OCI-LY7 (cell line): ENCODE data around the gene C8G. TPM values are rescaled to one million over a fixed set of nuclear protein-coding genes. Genes with fewer than 3 reads are reported as not detected.

Source experiments
- Bru-seq: library from RNA; stranded (reverse); fragments of 400-500 nt; gene quantifications from one replicate; lab custom pipeline; 2021; lab: Mats Ljungman, UMichigan
- BruChase-seq, 2 experiments: library from RNA; stranded (reverse); fragments of 400-500 nt; gene quantifications; one replicate each; lab custom pipeline; 2021; lab: Mats Ljungman, UMichigan
- BruUV-seq: library from RNA; stranded (reverse); fragments of 400-500 nt; replicated peaks from 2 replicates; lab custom pipeline; 2021; lab: Mats Ljungman, UMichigan
- CTCF ChIA-PET: fragments of 300-600 bp; sonication (Branson Sonifier 250); formaldehyde crosslinking; loops from one replicate; lab custom pipeline; 2022; ENCODE audit warnings: antibody characterized with exemption; ENCODE audit not compliant: unreplicated experiment; lab: Charles Lee
- POLR2A ChIA-PET: fragments of 300-600 bp; sonication (Branson Sonifier 250); formaldehyde crosslinking; loops from one replicate; lab custom pipeline; 2022; ENCODE audit warnings: antibody characterized with exemption; lab: Charles Lee
- DNase-seq: peaks from one replicate; pipeline ENCODE4 v3.0.0-alpha.2; 2015; ENCODE audit warnings: low spot score
- H2AFZ ChIP-seq: fragments of 200-600 bp; sonication (generic), shearing (Covaris generic); 2 replicates; pipeline ENCODE4 v1.6.1; 2014; ENCODE audit warnings: mild to moderate bottlenecking, antibody characterized with exemption, low read length, moderate library complexity
- H3K27ac ChIP-seq: fragments of 200-600 bp; sonication (generic); 2 replicates; pipeline ENCODE4 v1.5.1; 2014; ENCODE audit warnings: mixed run types, low read depth, mild to moderate bottlenecking, moderate library complexity, low read length, inconsistent platforms; ENCODE audit not compliant: poor library complexity, severe bottlenecking
- H3K36me3 ChIP-seq: fragments of 200-600 bp; sonication (generic); 2 replicates; pipeline ENCODE4 v1.6.1; 2014; ENCODE audit warnings: mild to moderate bottlenecking, antibody characterized with exemption, low read length, moderate library complexity, mixed read lengths; ENCODE audit not compliant: insufficient read depth
- H3K4me1 ChIP-seq: fragments of 200-600 bp; sonication (generic); 2 replicates; pipeline ENCODE4 v1.5.1; 2014; ENCODE audit warnings: mild to moderate bottlenecking, low read length; ENCODE audit not compliant: insufficient read depth, poor library complexity, severe bottlenecking
- H3K4me2 ChIP-seq: fragments of 200-600 bp; sonication (generic); 2 replicates; pipeline ENCODE4 v1.6.1; 2014; ENCODE audit warnings: mild to moderate bottlenecking, low read length
- H3K4me3 ChIP-seq: fragments of 200-600 bp; sonication (generic); 2 replicates; pipeline ENCODE4 v1.5.1; 2014; ENCODE audit warnings: mild to moderate bottlenecking, low read depth, low read length; ENCODE audit not compliant: poor library complexity, severe bottlenecking
- H3K79me2 ChIP-seq: fragments of 200-600 bp; sonication (generic); 2 replicates; pipeline ENCODE4 v1.6.1; 2016; ENCODE audit warnings: low read depth, mild to moderate bottlenecking, low read length, moderate library complexity, mixed read lengths; ENCODE audit not compliant: insufficient read depth
- H3K9me2 ChIP-seq: fragments of 200-600 bp; sonication (generic); 2 replicates; pipeline ENCODE4 v1.6.1; 2016; ENCODE audit warnings: mild to moderate bottlenecking, low read length, mixed read lengths; ENCODE audit not compliant: insufficient read depth
- H3K9me3 ChIP-seq: fragments of 200-600 bp; sonication (generic); 2 replicates; pipeline ENCODE4 v1.6.1; 2014; ENCODE audit warnings: mild to moderate bottlenecking, mixed run types, low read length, mixed read lengths
- H4K20me1 ChIP-seq: fragments of 200-600 bp; sonication (generic); 2 replicates; pipeline ENCODE4 v1.6.1; 2014; ENCODE audit warnings: mild to moderate bottlenecking, antibody characterized with exemption, low read length, moderate library complexity, mixed read lengths; ENCODE audit not compliant: insufficient read depth
- CTCF ChIP-seq: fragments of 200-600 bp; sonication (generic); conservative IDR thresholded peaks from 2 replicates; pipeline ENCODE4 v1.5.1; 2014; ENCODE audit warnings: mild to moderate bottlenecking, antibody characterized with exemption, low read length, moderate library complexity, mixed read lengths
- EZH2phosphoT487 ChIP-seq: fragments of 200-600 bp; sonication (generic); IDR thresholded peaks from 2 replicates; pipeline ENCODE4 v1.6.1; 2018; ENCODE audit warnings: low read depth, borderline replicate concordance, mild to moderate bottlenecking, mixed run types, antibody characterized with exemption, low read length, moderate library complexity, mixed read lengths
- intact Hi-C: fragments of 100-400 bp; cut with micrococcal nuclease; formaldehyde crosslinking; loops from one replicate; pipeline ENCODE4 v1.10.0; 2022; ENCODE audit not compliant: unreplicated experiment
- long read RNA-seq: library from polyadenylated mRNA; stranded (forward); transcript quantifications from one replicate; pipeline ENCODE4 v2.0.0, GENCODE V29; 2022
- total RNA-seq, 2 experiments: library from RNA; depleted of rRNA in 1 of 2; stranded (reverse); fragments of >200 nt in 1 of 2; shearing (Covaris generic) in 1 of 2; gene quantifications; 2 replicates each; pipeline ENCODE4 v1.2.3, GENCODE V29; 2014 to 2022

C8G gene
- total RNA-seq (2014; rRNA removed; shearing (Covaris generic)): 0.95 and 1.0 TPM in 2 replicates
- total RNA-seq (2022): 2.1 and 2.2 TPM in 2 replicates
- percentile 22 among the genes with signal in this experiment for Bru-seq, nascent RNA
- percentile 26 among the genes with signal in this experiment for BruChase-seq, experiment 1, labeled RNA remaining after a 6-hour chase
- BruChase-seq, experiment 2, labeled RNA remaining after a 2-hour chase: percentile 20 among the genes with signal in this experiment
- long read RNA-seq, partial matches to known transcripts: 0 of 9 reads
- long read RNA-seq, other reads (novel, unspliced or antisense): 9 of 9 reads

- peak within 1 kb of the TSS; percentile 82 for H3K4me3 ChIP-seq
- DNase-seq: peak; percentile 98
- peaks cover 29% of the 10 kb centered on the region for H3K4me1 ChIP-seq
- H3K27ac ChIP-seq: peak within 1 kb of the TSS; percentile 40
- ChIA-PET POLR2A (no interaction called here), CTCF (interaction anchor here (0.6 kb wide), 1 partner anchor 90 kb away, joined by 3 read pairs; no protein-coding TSS in a partner anchor)
- peaks cover 10% of the 10 kb centered on the region; the same call in 1 of the 2 replicates for H3K79me2 ChIP-seq
- no peaks in the 10 kb centered on the region for H4K20me1 ChIP-seq
- H3K36me3 ChIP-seq: peaks cover 35% of the 10 kb centered on the region
- peak within 1 kb of the TSS; percentile 45; the same call in 1 of the 2 replicates for H2AFZ ChIP-seq
- peak within 1 kb of the TSS; percentile 87 for H3K4me2 ChIP-seq
- H3K9me3 ChIP-seq: no peaks in the 10 kb centered on the region
- intact Hi-C loops: loop anchor here (1.0 to 2.0 kb wide), 3 partner anchors 48 to 154 kb away; partner anchors contain the start of genes PAXX and TRAF2
- BruUV-seq: no TSS peak
- no peak for TF ChIP-seq EZH2phosphoT487
- TF ChIP-seq CTCF: peak; percentile 86
- no peaks in the 10 kb centered on the region for H3K9me2 ChIP-seq
Observed at GRCh38 chr9:136944519-136945332, at the start of gene C8G, which contains the start of gene FBXW5. TSS of gene C8G (plus strand) at chr9:136945243. CDS start at chr9:136945321, 78 bp downstream. TSS of gene FBXW5 (minus strand) at chr9:136944738. CDS start at chr9:136944083, 655 bp downstream.

DNA sequence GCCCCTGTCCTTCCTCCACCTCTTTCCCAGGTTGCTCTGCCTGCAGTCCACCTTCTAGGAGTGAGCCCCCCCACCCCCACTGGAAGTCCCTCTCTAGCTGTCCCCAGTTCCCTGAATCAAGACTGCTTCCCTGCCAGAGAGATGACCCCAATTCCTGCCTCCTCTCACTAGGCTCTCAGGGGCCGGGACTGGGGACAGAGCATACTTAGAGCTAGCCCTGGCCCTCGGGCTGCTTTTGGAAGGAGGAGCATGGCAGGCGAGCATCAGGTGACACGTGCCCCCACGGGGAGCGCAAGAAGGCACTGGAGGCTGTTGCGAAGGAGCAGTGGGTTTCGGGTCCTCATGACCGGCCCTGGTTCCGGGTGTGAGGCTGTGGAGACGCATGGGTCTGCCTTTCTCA lies 49.0 kb upstream of the C8G start:
- no peak overlapping the region for H2AFZ ChIP-seq
- H3K36me3 ChIP-seq: peaks cover 68% of the 10 kb centered on the region
- no peaks in the 10 kb centered on the region; the same call in 1 of the 2 replicates for H4K20me1 ChIP-seq
- POLR2A ChIA-PET: interaction anchor here (0.6 kb wide), 1 partner anchor 1115 kb away, joined by 6 read pairs; no protein-coding TSS in a partner anchor
- BruUV-seq: no TSS peak
- H3K9me2 ChIP-seq: no peaks in the 10 kb centered on the region
- H3K4me1 ChIP-seq: no peaks in the 10 kb centered on the region
- intact Hi-C loops: no loop called here
- DNase-seq: no peak
- no peak overlapping the region for H3K4me2 ChIP-seq
- no peak for TF ChIP-seq CTCF
- no peak for TF ChIP-seq EZH2phosphoT487
- H3K9me3 ChIP-seq: no peaks in the 10 kb centered on the region
- H3K4me3 ChIP-seq: no peak overlapping the region
- H3K27ac ChIP-seq: no peak overlapping the region
- H3K79me2 ChIP-seq: peaks cover 42% of the 10 kb centered on the region; the same call in 1 of the 2 replicates
- CTCF ChIA-PET: no interaction called here
